ENCODE measurements around the gene DUS1L.

DUS1L gene

DNA sequence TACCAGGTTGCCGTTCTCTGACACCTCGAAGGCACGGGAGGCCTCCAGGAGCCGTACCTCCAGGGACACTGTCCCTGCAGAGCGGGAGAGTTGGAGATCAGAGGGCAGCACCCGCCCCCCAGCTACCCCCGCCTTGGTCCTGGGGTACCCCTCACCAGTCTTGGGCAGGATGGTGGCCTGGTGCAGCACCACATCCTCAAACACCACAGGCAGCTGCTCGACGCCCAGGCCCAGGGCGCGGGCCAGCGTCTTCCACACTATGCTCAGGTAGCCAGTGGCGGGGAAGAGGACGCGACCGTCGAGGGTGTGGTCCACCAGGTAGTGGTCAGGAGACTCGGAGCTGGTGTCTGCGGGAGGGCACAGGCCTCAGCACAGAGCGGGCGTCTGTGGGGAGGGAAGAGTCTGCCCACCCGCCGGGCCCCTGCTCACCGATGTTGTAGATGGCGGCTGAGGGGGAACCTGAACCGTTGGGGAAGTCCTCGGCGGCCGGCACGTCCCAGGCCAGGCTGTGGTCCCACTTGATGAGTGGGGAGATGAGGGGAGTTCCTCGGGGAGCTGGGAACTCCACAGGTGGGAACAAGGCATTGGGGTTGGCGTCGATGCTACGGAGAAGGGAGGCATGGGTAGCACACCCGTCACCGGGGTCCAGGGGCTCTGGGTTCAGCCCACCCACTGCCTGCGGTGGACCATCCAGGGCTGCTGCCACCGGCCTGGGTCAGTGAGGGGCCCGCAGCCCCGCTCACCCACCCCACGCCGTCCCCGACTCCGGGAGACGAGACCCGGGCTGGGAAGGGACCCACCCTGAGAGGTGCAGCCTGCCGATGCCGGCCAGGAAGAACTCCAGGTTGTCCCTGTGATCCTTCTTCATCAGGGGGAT lies 22.6 kb upstream of the DUS1L start:
- H3K36me3 ChIP-seq (ENCODE audit: insufficient read depth, low read length): peaks cover 23% of the 10 kb centered on the region
- no peak overlapping the region for H3K9ac ChIP-seq (ENCODE audit: low read depth, low read length)
- no peaks in the 10 kb centered on the region for H3K4me1 ChIP-seq (ENCODE audit: insufficient read depth, low read length)
- H3K9me3 ChIP-seq (ENCODE audit: control insufficient read depth, insufficient read depth, low read length): no peaks in the 10 kb centered on the region

- no peaks in the 10 kb centered on the region for H3K4me1 ChIP-seq (ENCODE audit: insufficient read depth, low read length)
- H3K36me3 ChIP-seq (ENCODE audit: insufficient read depth, low read length): peaks cover 32% of the 10 kb centered on the region
- H3K9me3 ChIP-seq (ENCODE audit: control insufficient read depth, insufficient read depth, low read length): no peaks in the 10 kb centered on the region
- H3K9ac ChIP-seq (ENCODE audit: low read depth, low read length): no peak overlapping the region
Observed at GRCh38 chr17:82086941-82087906, 21.6 kb upstream of the DUS1L start.

- Histone ChIP-seq H3K36me3 (ENCODE audit: insufficient read depth, low read length) (peaks cover 34% of the 10 kb centered on the region), H3K9ac (ENCODE audit: low read depth, low read length) (no peak overlapping the region), H3K4me1 (ENCODE audit: insufficient read depth, low read length) (no peaks in the 10 kb centered on the region), H3K9me3 (ENCODE audit: control insufficient read depth, insufficient read depth, low read length) (no peaks in the 10 kb centered on the region)
Observed at GRCh38 chr17:82085931-82086764, 20.5 kb upstream of the DUS1L start.

DNA sequence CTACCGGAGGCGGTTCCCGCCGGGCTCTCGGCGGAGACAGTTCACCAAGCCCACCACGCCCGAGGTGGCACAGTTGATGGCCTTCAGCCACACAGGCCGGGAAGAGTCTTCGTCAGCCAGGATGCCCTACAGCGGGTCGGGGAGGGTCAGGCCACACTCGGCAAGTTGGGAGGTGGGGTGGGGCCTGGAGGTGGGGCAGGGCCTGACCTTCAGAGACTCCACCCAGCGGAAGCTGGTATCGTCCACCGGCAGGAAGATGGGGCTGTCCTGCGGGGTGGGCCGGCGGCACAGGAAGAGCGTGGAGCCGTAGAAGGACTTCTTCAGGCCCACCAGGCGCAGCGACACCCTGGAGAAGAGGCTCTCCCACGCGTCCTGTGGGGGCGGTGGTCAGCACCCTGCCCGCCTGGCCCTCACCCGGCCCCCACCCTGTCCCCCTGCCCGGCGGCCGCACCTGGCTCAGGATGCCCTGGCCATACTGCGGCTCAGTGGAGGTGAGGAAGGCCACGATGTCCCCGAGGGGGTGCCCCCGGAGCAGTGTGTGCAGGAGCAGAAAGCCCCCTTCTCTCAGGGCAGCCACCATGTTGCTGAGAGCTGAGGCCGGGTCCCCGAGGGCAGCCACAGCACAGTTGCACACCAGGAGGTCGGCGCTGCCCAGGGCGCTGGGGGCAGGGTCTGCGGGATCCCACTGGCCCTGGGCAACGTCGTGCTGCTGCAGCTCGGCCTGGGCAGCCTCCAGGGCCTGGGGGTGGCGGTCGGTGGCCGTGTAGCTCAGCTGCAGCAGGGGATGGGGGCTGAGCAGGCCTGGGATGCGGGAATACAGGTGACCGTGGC lies 19.6 kb upstream of the DUS1L start:
- Histone ChIP-seq H3K9me3 (ENCODE audit: control insufficient read depth, insufficient read depth, low read length) (no peaks in the 10 kb centered on the region), H3K9ac (ENCODE audit: low read depth, low read length) (no peak overlapping the region), H3K36me3 (ENCODE audit: insufficient read depth, low read length) (peaks cover 32% of the 10 kb centered on the region), H3K4me1 (ENCODE audit: insufficient read depth, low read length) (no peaks in the 10 kb centered on the region)

DNA sequence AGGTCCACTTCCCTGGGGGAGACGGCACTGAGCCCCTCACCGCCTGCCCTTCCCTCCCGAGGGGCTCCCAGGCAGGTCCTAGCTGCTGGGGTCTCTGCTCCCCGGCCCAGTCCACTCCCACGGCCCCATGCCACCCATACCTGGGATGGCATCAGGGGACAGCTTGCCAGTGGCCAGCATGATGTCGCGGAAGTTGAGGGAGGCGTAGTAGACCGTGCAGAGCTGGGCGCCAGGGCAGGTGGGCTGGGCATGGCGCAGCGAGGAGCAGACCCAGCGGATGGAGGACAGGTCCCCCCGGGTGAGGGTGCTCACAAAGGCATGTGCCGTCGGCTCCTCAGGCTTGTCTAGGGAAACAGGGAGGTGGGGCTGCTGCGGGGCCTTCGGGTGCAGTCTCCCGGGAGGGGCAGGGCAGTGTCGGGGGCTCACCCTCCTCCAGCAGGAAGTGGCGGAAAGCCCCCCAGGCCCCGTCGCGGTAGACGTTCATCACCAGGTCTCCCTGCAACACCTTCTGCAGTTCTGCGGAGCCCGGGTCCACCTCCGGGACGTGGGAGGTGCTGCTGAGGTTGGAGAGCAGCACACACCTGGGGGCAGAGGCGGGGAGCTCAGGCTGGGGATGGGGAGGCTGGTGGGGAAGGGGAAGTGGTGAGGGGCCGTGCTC lies 18.9 kb upstream of the DUS1L start:
- Histone ChIP-seq H3K9me3 (ENCODE audit: control insufficient read depth, insufficient read depth, low read length) (no peaks in the 10 kb centered on the region), H3K9ac (ENCODE audit: low read depth, low read length) (no peak overlapping the region), H3K4me1 (ENCODE audit: insufficient read depth, low read length) (no peaks in the 10 kb centered on the region), H3K36me3 (ENCODE audit: insufficient read depth, low read length) (peaks cover 32% of the 10 kb centered on the region)

DNA sequence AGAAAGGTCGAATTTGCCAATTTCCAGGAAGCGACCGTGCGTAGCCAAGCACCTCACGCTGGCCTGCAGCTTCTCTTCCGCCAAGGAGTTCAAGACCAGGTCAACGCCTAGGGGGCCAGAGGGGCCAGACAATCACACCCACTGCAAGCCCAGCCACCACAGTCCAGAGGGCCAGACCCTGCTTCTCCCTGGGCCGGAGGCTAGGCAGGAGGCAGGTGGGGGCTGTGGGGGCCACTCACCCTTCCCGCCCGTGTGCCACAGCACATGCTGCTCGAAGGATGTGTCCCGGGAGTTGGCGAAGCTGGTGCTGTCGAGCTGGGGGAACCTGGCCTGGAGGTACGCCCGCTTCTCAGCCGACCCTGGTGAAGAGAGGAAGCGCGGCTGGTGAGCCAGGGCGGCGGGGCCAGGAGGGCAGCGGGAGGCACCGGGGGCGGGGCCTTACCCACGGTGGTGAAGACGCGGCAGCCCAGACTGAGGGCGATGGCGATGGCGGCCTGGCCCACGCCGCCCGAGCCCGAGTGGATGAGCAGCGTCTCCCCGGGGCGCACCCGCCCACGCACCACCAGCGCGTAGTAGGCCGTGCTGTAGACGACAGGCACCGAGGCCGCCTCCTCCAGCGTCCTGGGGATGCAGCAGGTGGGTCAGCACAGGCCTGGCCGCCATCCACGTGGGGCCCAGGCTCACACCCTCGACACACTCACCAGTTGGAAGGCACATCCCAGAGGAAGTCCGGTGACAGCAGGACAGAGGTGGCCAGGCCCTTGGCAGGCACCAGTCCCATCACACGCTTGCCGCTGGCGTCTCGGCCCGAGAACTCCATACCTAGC lies 18.1 kb upstream of the DUS1L start:
- no peak overlapping the region for H3K9ac ChIP-seq (ENCODE audit: low read depth, low read length)
- no peaks in the 10 kb centered on the region for H3K9me3 ChIP-seq (ENCODE audit: control insufficient read depth, insufficient read depth, low read length)
- H3K36me3 ChIP-seq (ENCODE audit: insufficient read depth, low read length): peaks cover 32% of the 10 kb centered on the region
- H3K4me1 ChIP-seq (ENCODE audit: insufficient read depth, low read length): no peaks in the 10 kb centered on the region

GRCh38 chr17:82083009-82083408 lies 17.4 kb upstream of the DUS1L start:
- peaks cover 27% of the 10 kb centered on the region for H3K36me3 ChIP-seq (ENCODE audit: insufficient read depth, low read length)

DNA sequence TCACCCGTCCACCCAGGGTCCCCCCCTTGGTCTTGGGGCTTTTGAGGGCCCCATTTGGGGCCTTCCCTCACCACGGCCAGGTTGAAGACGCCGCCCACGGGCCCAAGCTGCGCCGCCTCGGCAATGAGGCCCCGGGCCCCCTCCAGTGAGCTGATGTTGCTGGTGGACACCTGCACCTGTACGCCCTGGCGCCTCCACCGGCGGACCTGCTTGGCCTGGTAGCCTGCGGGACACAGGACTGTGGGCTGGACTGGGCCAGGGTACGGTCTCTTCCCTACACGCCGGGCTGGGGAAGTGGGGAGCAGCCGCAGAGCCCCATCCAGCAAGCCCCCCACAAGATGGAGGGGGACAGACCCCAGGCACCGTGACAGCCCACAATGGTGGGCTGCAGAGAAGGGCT lies 16.9 kb upstream of the DUS1L start:
- Histone ChIP-seq H3K9me3 (ENCODE audit: control insufficient read depth, insufficient read depth, low read length) (no peaks in the 10 kb centered on the region), H3K9ac (ENCODE audit: low read depth, low read length) (no peak overlapping the region), H3K4me1 (ENCODE audit: insufficient read depth, low read length) (no peaks in the 10 kb centered on the region), H3K36me3 (ENCODE audit: insufficient read depth, low read length) (peaks cover 27% of the 10 kb centered on the region)

More at GRCh38 chr17:82083009-82083408, 17.4 kb upstream of the DUS1L start:
- no peaks in the 10 kb centered on the region for H3K9me3 ChIP-seq (ENCODE audit: control insufficient read depth, insufficient read depth, low read length)
- no peak overlapping the region for H3K9ac ChIP-seq (ENCODE audit: low read depth, low read length)
- no peaks in the 10 kb centered on the region for H3K4me1 ChIP-seq (ENCODE audit: insufficient read depth, low read length)

DNA sequence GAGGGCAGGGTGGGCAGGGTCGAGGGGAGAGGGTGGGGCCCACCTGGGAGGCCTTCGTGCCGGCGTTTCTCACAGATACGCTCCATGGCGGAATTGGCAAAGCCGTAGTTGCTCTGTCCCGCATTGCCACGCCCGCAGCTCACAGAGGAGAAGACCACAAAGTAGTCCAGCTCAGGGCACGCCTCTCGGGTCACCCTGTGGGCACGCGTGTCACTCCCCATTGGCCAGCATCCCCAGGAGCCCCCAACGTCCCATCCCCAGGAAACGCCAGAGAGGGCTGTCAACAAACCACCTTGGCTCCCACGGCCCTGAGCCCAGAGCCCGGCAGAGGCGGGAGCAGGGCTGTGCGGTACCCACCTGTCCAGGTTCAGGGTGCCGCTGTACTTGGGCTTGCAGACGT lies 16.4 kb upstream of the DUS1L start:
- no peaks in the 10 kb centered on the region for H3K4me1 ChIP-seq (ENCODE audit: insufficient read depth, low read length)
- H3K9ac ChIP-seq (ENCODE audit: low read depth, low read length): no peak overlapping the region
- H3K9me3 ChIP-seq (ENCODE audit: control insufficient read depth, insufficient read depth, low read length): no peaks in the 10 kb centered on the region
- peaks cover 27% of the 10 kb centered on the region for H3K36me3 ChIP-seq (ENCODE audit: insufficient read depth, low read length)

GRCh38 chr17:82081546-82081945 lies 15.9 kb upstream of the DUS1L start:
- no peaks in the 10 kb centered on the region for H3K9me3 ChIP-seq (ENCODE audit: control insufficient read depth, insufficient read depth, low read length)
- H3K36me3 ChIP-seq (ENCODE audit: insufficient read depth, low read length): peaks cover 27% of the 10 kb centered on the region
- no peaks in the 10 kb centered on the region for H3K4me1 ChIP-seq (ENCODE audit: insufficient read depth, low read length)
- no peak overlapping the region for H3K9ac ChIP-seq (ENCODE audit: low read depth, low read length)

DNA sequence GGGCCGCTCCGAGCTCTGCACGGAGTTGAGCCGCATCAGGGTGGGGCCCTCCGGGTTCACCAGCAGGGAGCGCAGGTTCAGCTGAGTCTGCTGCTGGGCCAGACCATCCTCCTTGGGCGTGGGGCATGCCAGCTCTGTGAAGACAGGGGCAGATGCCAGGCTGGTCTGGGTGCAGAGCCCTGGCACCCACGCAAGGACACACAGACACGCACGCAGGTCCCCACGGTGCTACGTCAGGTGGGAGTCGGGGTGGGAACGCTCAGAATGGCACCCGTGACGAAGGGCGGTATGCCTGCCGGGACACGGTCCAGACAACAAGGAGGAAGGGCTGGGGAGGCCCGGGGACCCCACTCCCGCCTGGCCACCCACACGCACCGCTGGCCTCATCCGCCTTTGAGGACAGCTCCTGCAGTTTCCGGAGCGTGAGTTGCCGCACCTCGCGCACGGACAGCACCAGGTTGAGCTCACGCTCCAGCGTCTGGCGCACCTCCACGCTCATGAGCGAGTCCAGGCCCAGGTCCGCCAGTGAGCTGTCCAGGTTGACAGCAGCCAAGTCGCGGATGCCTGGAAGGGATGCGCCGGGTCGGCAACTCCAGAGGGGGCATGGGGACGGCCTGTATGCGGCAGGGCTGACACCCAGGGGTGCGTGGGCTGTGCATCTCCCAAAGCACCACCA lies 15.3 kb upstream of the DUS1L start:
- Histone ChIP-seq H3K9ac (ENCODE audit: low read depth, low read length) (no peak overlapping the region), H3K9me3 (ENCODE audit: control insufficient read depth, insufficient read depth, low read length) (no peaks in the 10 kb centered on the region), H3K4me1 (ENCODE audit: insufficient read depth, low read length) (no peaks in the 10 kb centered on the region), H3K36me3 (ENCODE audit: insufficient read depth, low read length) (peaks cover 27% of the 10 kb centered on the region)
